Right lobe of liver (tissue), 4 donors: ENCODE data around the gene RTF1.

ENCODE experiments used
- CTCF ChIP-seq, 4 donors: fragments of 200-600 bp in 3 of 4; fragments of 450-650 bp in 1 of 4; IDR thresholded peaks; one replicate each; pipeline versions ENCODE4 v1.5.1 to v1.8.0; 2016 to 2022; ENCODE audit warnings: antibody characterized with exemption in 4 of 4, mild to moderate bottlenecking in 2 of 4
- POLR2A ChIP-seq: fragments of 450-650 bp; IDR thresholded peaks from one replicate; pipeline ENCODE4 v1.6.1; 2017; ENCODE audit warnings: antibody characterized with exemption, mild to moderate bottlenecking
- donor health status: DM: no; HTN: no; CAD: no.
- donor health status: DM: no; HTN: no; CAD: no.
- donor health status: DM: no; HTN: yes; CAD: no.

GRCh38 chr15:41483519-41483918 lies 66.6 kb downstream of the RTF1 start:
- no peak for TF ChIP-seq CTCF (IDR thresholded peaks at IDR 0.05)
- no peak for TF ChIP-seq POLR2A
